WTC11 (cell line): Measurements from ENCODE around the gene INCA1. TPM values are rescaled to one million over a fixed set of nuclear protein-coding genes. Genes with fewer than 3 reads are reported as not detected.

ENCODE experiments used
- ATAC-seq: fragments of 200-7000 bp; cut with Tn5 transposase; 2 replicates; pipeline ENCODE4 v1.10.0; 2021; ENCODE audit warnings: mild to moderate bottlenecking, moderate library complexity
- CTCF ChIA-PET: fragments of 300-600 bp; sonication (Branson Sonifier 250); formaldehyde crosslinking; loops from one replicate; lab custom pipeline; 2021; ENCODE audit warnings: antibody characterized with exemption; lab: Charles Lee
- POLR2A ChIA-PET: fragments of 350-600 bp; sonication (Branson Sonifier 250); formaldehyde crosslinking; loops from one replicate; lab custom pipeline; 2021; ENCODE audit warnings: antibody characterized with exemption; lab: Charles Lee
- DNase-seq: peaks from one replicate; pipeline ENCODE4 v3.0.0; 2021; ENCODE audit warnings: low spot score
- H3K27ac Mint-ChIP-seq: 2 replicates; pipeline ENCODE4 v1.8.0; 2021; ENCODE audit warnings: mixed read lengths
- H3K27me3 Mint-ChIP-seq: 2 replicates; pipeline ENCODE4 v1.8.0; 2021; ENCODE audit warnings: low read depth, mild to moderate bottlenecking, moderate library complexity, mixed read lengths
- H3K36me3 Mint-ChIP-seq: 2 replicates; pipeline ENCODE4 v1.8.0; 2021; ENCODE audit warnings: mixed read lengths
- H3K4me1 Mint-ChIP-seq: 2 replicates; pipeline ENCODE4 v1.8.0; 2022; ENCODE audit warnings: mixed read lengths
- H3K4me3 Mint-ChIP-seq: 2 replicates; pipeline ENCODE4 v1.8.0; 2021; ENCODE audit warnings: mild to moderate bottlenecking, moderate library complexity, mixed read lengths
- H3K9me3 Mint-ChIP-seq: 2 replicates; pipeline ENCODE4 v1.8.0; 2021; ENCODE audit warnings: mixed read lengths
- ATF3 ChIP-seq: sonication (generic); formaldehyde crosslinking; conservative IDR thresholded peaks from 2 replicates; pipeline ENCODE4 v1.8.1; 2022; ENCODE audit warnings: mild to moderate bottlenecking, missing genetic modification reagents
- CREB1 ChIP-seq: sonication (generic); formaldehyde crosslinking; IDR thresholded peaks from 2 replicates; pipeline ENCODE4 v1.8.0; 2023; ENCODE audit warnings: mild to moderate bottlenecking, missing genetic modification reagents
- E2F1 ChIP-seq: sonication (generic); formaldehyde crosslinking; IDR thresholded peaks from 2 replicates; pipeline ENCODE4 v1.8.0; 2022; ENCODE audit warnings: mild to moderate bottlenecking, missing genetic modification reagents
- E2F5 ChIP-seq: sonication (generic); formaldehyde crosslinking; IDR thresholded peaks from 2 replicates; pipeline ENCODE4 v1.8.1; 2022; ENCODE audit warnings: mild to moderate bottlenecking, moderate library complexity, missing genetic modification reagents
- ELF4 ChIP-seq: sonication (generic); formaldehyde crosslinking; IDR thresholded peaks from 2 replicates; pipeline ENCODE4 v1.8.1; 2022; ENCODE audit warnings: low read depth, mild to moderate bottlenecking, moderate library complexity, missing genetic modification reagents
- EMX1 ChIP-seq: fragments of 250-450 bp; sonication (Bioruptor Pico); IDR thresholded peaks from 2 replicates; pipeline ENCODE4 v1.8.0; 2021; ENCODE audit warnings: mild to moderate bottlenecking
- ETV6 ChIP-seq: sonication (generic); formaldehyde crosslinking; IDR thresholded peaks from 2 replicates; pipeline ENCODE4 v1.8.1; 2022; ENCODE audit warnings: mild to moderate bottlenecking, missing genetic modification reagents
- FOXK1 ChIP-seq: sonication (generic); formaldehyde crosslinking; IDR thresholded peaks from 2 replicates; pipeline ENCODE4 v1.8.0; 2022; ENCODE audit warnings: mild to moderate bottlenecking, moderate library complexity, missing genetic modification reagents
- FOXP1 ChIP-seq: sonication (generic); formaldehyde crosslinking; IDR thresholded peaks from 2 replicates; pipeline ENCODE4 v1.8.0; 2022; ENCODE audit warnings: missing genetic modification reagents, mild to moderate bottlenecking, moderate library complexity, borderline replicate concordance
- GABPB1 ChIP-seq: sonication (generic); formaldehyde crosslinking; IDR thresholded peaks from 2 replicates; pipeline ENCODE4 v1.8.1; 2023; ENCODE audit warnings: mild to moderate bottlenecking, missing genetic modification reagents
- GRHL2 ChIP-seq: fragments of 250-450 bp; sonication (Bioruptor Pico); IDR thresholded peaks from 2 replicates; pipeline ENCODE4 v1.8.0; 2022; ENCODE audit warnings: mild to moderate bottlenecking, moderate library complexity; ENCODE audit not compliant: insufficient replicate concordance, severe bottlenecking
- HMGA2 ChIP-seq: fragments of 250-450 bp; sonication (Bioruptor Pico); IDR thresholded peaks from 2 replicates; pipeline ENCODE4 v1.4.0; 2021; ENCODE audit warnings: mild to moderate bottlenecking, moderate library complexity
- HMGXB4 ChIP-seq: sonication (generic); formaldehyde crosslinking; IDR thresholded peaks from 2 replicates; pipeline ENCODE4 v1.8.1; 2023; ENCODE audit warnings: mild to moderate bottlenecking, moderate library complexity, missing genetic modification reagents
- JAZF1 ChIP-seq: fragments of 250-450 bp; sonication (Bioruptor Pico); IDR thresholded peaks from 2 replicates; pipeline ENCODE4 v1.9.0; 2021; ENCODE audit warnings: moderate library complexity, mild to moderate bottlenecking, inconsistent platforms
- MLX ChIP-seq: sonication (generic); formaldehyde crosslinking; IDR thresholded peaks from 2 replicates; pipeline ENCODE4 v1.8.1; 2023; ENCODE audit warnings: mild to moderate bottlenecking, missing genetic modification reagents, moderate library complexity
- MXD4 ChIP-seq: fragments of 250-450 bp; sonication (Bioruptor Pico); IDR thresholded peaks from 2 replicates; pipeline ENCODE4 v1.8.0; 2021; ENCODE audit warnings: mild to moderate bottlenecking, moderate library complexity, borderline replicate concordance
- NFYB ChIP-seq: sonication (generic); formaldehyde crosslinking; conservative IDR thresholded peaks from 2 replicates; pipeline ENCODE4 v1.8.0; 2022; ENCODE audit warnings: low read depth, missing genetic modification reagents
- NR3C1 ChIP-seq: sonication (generic); formaldehyde crosslinking; conservative IDR thresholded peaks from 2 replicates; pipeline ENCODE4 v1.8.1; 2023; ENCODE audit warnings: low read depth, mild to moderate bottlenecking, missing genetic modification reagents
- SMAD3 ChIP-seq: sonication (generic); formaldehyde crosslinking; IDR thresholded peaks from 2 replicates; pipeline ENCODE4 v1.8.0; 2022; ENCODE audit warnings: missing genetic modification reagents, mild to moderate bottlenecking, borderline replicate concordance
- TEAD1 ChIP-seq: sonication (generic); formaldehyde crosslinking; IDR thresholded peaks from 2 replicates; pipeline ENCODE4 v1.8.0; 2022; ENCODE audit warnings: mild to moderate bottlenecking, missing genetic modification reagents
- TP53 ChIP-seq: sonication (generic); formaldehyde crosslinking; IDR thresholded peaks from 2 replicates; pipeline ENCODE4 v1.8.1; 2023; ENCODE audit warnings: mild to moderate bottlenecking, missing genetic modification reagents
- ZBTB43 ChIP-seq: sonication (generic); formaldehyde crosslinking; IDR thresholded peaks from 2 replicates; pipeline ENCODE4 v1.8.1; 2023; ENCODE audit warnings: mild to moderate bottlenecking, missing genetic modification reagents
- ZMAT4 ChIP-seq: fragments of 250-450 bp; sonication (Bioruptor Pico); IDR thresholded peaks from 2 replicates; pipeline ENCODE4 v1.9.0; 2021; ENCODE audit warnings: mild to moderate bottlenecking
- ZNF121 ChIP-seq: sonication (generic); formaldehyde crosslinking; IDR thresholded peaks from 2 replicates; pipeline ENCODE4 v1.8.0; 2023; ENCODE audit warnings: missing genetic modification reagents
- ZNF396 ChIP-seq: fragments of 250-450 bp; sonication (Bioruptor Pico); IDR thresholded peaks from 2 replicates; pipeline ENCODE4 v1.8.0; 2021; ENCODE audit warnings: mild to moderate bottlenecking, moderate library complexity, borderline replicate concordance
- ZNF416 ChIP-seq: fragments of 250-450 bp; sonication (Bioruptor Pico); IDR thresholded peaks from 2 replicates; pipeline ENCODE4 v1.9.0; 2021; ENCODE audit warnings: mild to moderate bottlenecking, inconsistent platforms
- total RNA-seq: library from RNA; stranded (reverse); gene quantifications from 3 replicates; pipeline ENCODE4 v1.2.3, GENCODE V29; 2021

INCA1 gene
- total RNA-seq, 1 experiment from 2014 or later = 0.61 TPM

- Mint-ChIP-seq H3K27ac (peak overlapping the region; percentile 98), H3K27me3 (no peaks in the 10 kb centered on the region), H3K9me3 (no peaks in the 10 kb centered on the region), H3K36me3 (peaks cover 51% of the 10 kb centered on the region), H3K4me1 (peaks cover 32% of the 10 kb centered on the region), H3K4me3 (peak overlapping the region; percentile 96)
- ChIA-PET POLR2A (interaction anchor here (0.7 to 2.6 kb wide), 8 partner anchors 8 to 57 kb away, joined by 3 to 38 read pairs (median 3); partner anchors contain the start of genes CHRNE, GP1BA, INCA1 and KIF1C), CTCF (interaction anchor here (0.5 to 2.6 kb wide), 16 partner anchors 10 to 498 kb away, joined by 3 to 38 read pairs (median 5); partner anchors contain the start of genes C1QBP, CAMTA2, CHRNE and ENO3)
- no peak for TF ChIP-seq CREB1
- TF ChIP-seq ELF4 (CRISPR knock-in tag) = no peak
- TF ChIP-seq ETV6 = peak; percentile 76
- TF ChIP-seq ZBTB43 = no peak
- TF ChIP-seq SMAD3 = 0 out of 2 replicates have a peak, but pooled peaks have one; percentile 17
- DNase-seq (peak; percentile 70), ATAC-seq (peak; percentile 38)
Observed at GRCh38 chr17:4940555-4941318, 56.6 kb downstream of the INCA1 start.

- H3K27me3 Mint-ChIP-seq = no peaks in the 10 kb centered on the region
- H3K27ac Mint-ChIP-seq = peak within 1 kb of the TSS; percentile 98
- DNase-seq (peak; percentile 93), ATAC-seq (peak; percentile 84)
- ChIA-PET CTCF (interaction anchor here (0.5 to 2.6 kb wide), 18 partner anchors 11 to 499 kb away, joined by 3 to 38 read pairs (median 5); partner anchors contain the start of genes C1QBP, CAMTA2, CHRNE and ENO3), POLR2A (interaction anchor here (0.6 to 2.6 kb wide), 10 partner anchors 8 to 75 kb away, joined by 3 to 38 read pairs (median 3); partner anchors contain the start of genes CHRNE, GP1BA, INCA1 and KIF1C)
- H3K4me1 Mint-ChIP-seq = peaks cover 24% of the 10 kb centered on the region
- H3K4me3 Mint-ChIP-seq = peak within 1 kb of the TSS; percentile 96
- H3K36me3 Mint-ChIP-seq = peaks cover 44% of the 10 kb centered on the region
- H3K9me3 Mint-ChIP-seq = no peaks in the 10 kb centered on the region
- TF ChIP-seq ETV6 (no peak), FOXK1 (peak; percentile 69; the same call in 1 of the 2 replicates), ZMAT4 (CRISPR knock-in tag) (no peak), MLX (CRISPR knock-in tag) (no peak), FOXP1 (CRISPR knock-in tag) (peak; percentile 64; the same call in 1 of the 2 replicates), HMGXB4 (peak; percentile 72; the same call in 1 of the 2 replicates), NR3C1 (no peak), GABPB1 (0 out of 2 replicates have a peak, but pooled peaks have one; percentile 2), EMX1 (peak; percentile 55; the same call in 1 of the 2 replicates), NFYB (CRISPR knock-in tag) (no peak; the same call in 1 of the 2 replicates), ZNF416 (CRISPR knock-in tag) (0 out of 2 replicates have a peak, but pooled peaks have one; percentile 27), HMGA2 (CRISPR knock-in tag) (no peak), MXD4 (CRISPR knock-in tag) (no peak), JAZF1 (CRISPR knock-in tag) (no peak), GRHL2 (CRISPR knock-in tag) (no peak), TEAD1 (0 out of 2 replicates have a peak, but pooled peaks have one; percentile 26), E2F1 (CRISPR knock-in tag) (no peak), ZNF396 (CRISPR knock-in tag) (no peak), TP53 (CRISPR knock-in tag) (no peak), ELF4 (CRISPR knock-in tag) (no peak), ZNF121 (CRISPR knock-in tag) (no peak), E2F5 (peak; percentile 95), ATF3 (CRISPR knock-in tag) (no peak)
Observed at GRCh38 chr17:4939796-4940554, 57.3 kb downstream of the INCA1 start, which contains the start of the genes RNF167 and SLC25A11. Gene RNF167 (plus strand): TSS chr17:4940268. CDS start chr17:4940910, 642 bp downstream. Gene SLC25A11 (minus strand): TSS chr17:4940046. CDS start chr17:4939910, 136 bp downstream.
